Transverse colon (tissue), 4 donors: ENCODE data around the gene ESR1.

Experiments
- CTCF ChIP-seq, 5 experiments: fragments of 200-600 bp in 3 of 5; fragments of 450-650 bp in 2 of 5; sonication (generic) in 3 of 5; IDR thresholded peaks; 1 replicate in 2 of 5; 2 replicates in 3 of 5; pipeline ENCODE4 v1.5.1; 2016 to 2017; ENCODE audit warnings: antibody characterized with exemption in 5 of 5, inconsistent platforms in 3 of 5, mild to moderate bottlenecking in 2 of 5, moderate library complexity in 1 of 5
- POLR2A ChIP-seq: fragments of 450-650 bp; IDR thresholded peaks from one replicate; pipeline ENCODE4 v1.6.1; 2016; ENCODE audit warnings: antibody characterized with exemption, mild to moderate bottlenecking, moderate library complexity
- POLR2AphosphoS5 ChIP-seq, 3 donors: sonication (generic); formaldehyde crosslinking; IDR thresholded peaks; one replicate each; pipeline ENCODE4 v1.6.1; 2016; ENCODE audit warnings: antibody characterized with exemption in 3 of 3

GRCh38 chr6:151813858-151814257 lies 6.4 kb downstream of the ESR1 start:
- no peak for TF ChIP-seq POLR2A
- no peak for TF ChIP-seq CTCF (IDR thresholded peaks at IDR 0.05)
- TF ChIP-seq POLR2AphosphoS5 (IDR thresholded peaks at IDR 0.05), result no peak
